Measurements from ENCODE around the gene BCL6B.

BCL6B gene

DNA sequence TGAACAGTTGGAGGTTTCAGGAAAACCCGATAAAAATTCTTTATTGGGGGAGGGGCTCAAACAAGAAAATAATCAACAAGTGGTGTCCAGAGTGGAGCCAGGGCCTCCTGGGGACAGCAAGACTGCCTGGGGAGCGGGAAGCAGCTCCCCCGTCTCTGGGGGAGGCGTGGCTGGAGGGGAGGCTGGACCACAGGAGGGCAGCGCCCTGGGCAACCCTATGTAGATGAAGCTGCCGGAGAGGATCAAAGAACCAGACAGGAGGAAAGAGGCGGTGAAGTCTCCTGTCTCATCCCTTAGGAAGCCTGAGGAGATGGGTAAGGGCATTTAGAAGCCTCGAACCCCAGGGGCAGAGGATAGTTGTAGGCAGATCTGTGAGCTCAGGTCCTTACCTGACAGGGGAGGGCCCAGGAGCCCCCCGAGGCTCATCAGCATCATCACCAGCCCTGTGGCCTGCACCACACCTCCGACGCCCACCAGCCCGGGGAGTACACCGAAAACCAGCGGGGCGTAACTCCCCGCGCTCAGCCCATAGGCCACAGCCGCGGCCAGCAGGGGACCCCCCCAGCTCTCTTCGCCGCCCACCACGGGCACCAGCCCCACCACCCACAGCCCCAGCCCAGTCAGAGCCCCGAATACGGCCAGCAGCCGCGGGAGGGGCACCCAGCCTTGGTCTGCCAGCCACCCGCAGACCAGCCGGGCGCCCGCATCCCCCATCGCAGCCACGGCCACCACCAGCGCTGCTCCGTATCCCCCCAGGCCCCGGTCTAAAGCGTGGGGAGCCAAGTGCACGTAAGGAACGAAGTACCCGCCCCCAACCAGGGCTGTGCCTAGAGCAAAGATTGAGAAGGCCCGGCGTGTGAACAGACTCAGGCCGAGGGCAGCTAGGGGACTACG, 19.0 kb downstream of the BCL6B start:
- Histone ChIP-seq H4K20me1 (ENCODE audit: low read depth, low read length) (no peaks in the 10 kb centered on the region), H3K4me2 (ENCODE audit: low read depth, low read length, poor library complexity, severe bottlenecking) (no peak overlapping the region), H3K27ac (ENCODE audit: low read depth, low read length) (no peak overlapping the region), H3K9me3 (ENCODE audit: insufficient read depth, low read length) (no peaks in the 10 kb centered on the region), H3K9ac (ENCODE audit: low read length) (no peak overlapping the region), H3K36me3 (ENCODE audit: low read length) (no peaks in the 10 kb centered on the region), H3K79me2 (ENCODE audit: insufficient read depth, low read length) (no peaks in the 10 kb centered on the region), H3K4me3 (ENCODE audit: insufficient read depth, low read length, poor library complexity, severe bottlenecking) (no peak overlapping the region), H3K27me3 (ENCODE audit: low read length) (no peaks in the 10 kb centered on the region), H2AFZ (ENCODE audit: low read depth, low read length, severe bottlenecking) (no peak overlapping the region), H3K9me2 (replicated peaks; ENCODE audit: insufficient read depth, low read length) (no peaks in the 10 kb centered on the region), H3F3A (ENCODE audit: insufficient read depth) (no peaks in the 10 kb centered on the region)
- TF ChIP-seq, protein P1, sequence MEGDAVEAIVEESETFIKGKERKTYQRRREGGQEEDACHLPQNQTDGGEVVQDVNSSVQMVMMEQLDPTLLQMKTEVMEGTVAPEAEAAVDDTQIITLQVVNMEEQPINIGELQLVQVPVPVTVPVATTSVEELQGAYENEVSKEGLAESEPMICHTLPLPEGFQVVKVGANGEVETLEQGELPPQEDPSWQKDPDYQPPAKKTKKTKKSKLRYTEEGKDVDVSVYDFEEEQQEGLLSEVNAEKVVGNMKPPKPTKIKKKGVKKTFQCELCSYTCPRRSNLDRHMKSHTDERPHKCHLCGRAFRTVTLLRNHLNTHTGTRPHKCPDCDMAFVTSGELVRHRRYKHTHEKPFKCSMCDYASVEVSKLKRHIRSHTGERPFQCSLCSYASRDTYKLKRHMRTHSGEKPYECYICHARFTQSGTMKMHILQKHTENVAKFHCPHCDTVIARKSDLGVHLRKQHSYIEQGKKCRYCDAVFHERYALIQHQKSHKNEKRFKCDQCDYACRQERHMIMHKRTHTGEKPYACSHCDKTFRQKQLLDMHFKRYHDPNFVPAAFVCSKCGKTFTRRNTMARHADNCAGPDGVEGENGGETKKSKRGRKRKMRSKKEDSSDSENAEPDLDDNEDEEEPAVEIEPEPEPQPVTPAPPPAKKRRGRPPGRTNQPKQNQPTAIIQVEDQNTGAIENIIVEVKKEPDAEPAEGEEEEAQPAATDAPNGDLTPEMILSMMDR (IDR thresholded peaks at IDR 0.05; ENCODE audit: insufficient read depth, low read length, poor library complexity, severe bottlenecking), result no peak
- TF ChIP-seq EZH2phosphoT487 (conservative IDR thresholded peaks at IDR 0.05; ENCODE audit: low read length), result no peak

GRCh38 chr17:7042501-7043181, 19.8 kb downstream of the BCL6B start:
- no peaks in the 10 kb centered on the region for H3F3A ChIP-seq (ENCODE audit: insufficient read depth)
- H3K4me3 ChIP-seq (ENCODE audit: insufficient read depth, low read length, poor library complexity, severe bottlenecking), result no peak overlapping the region
- H3K36me3 ChIP-seq (ENCODE audit: low read length), result no peaks in the 10 kb centered on the region
- H3K27me3 ChIP-seq (ENCODE audit: low read length), result no peaks in the 10 kb centered on the region
- H4K20me1 ChIP-seq (ENCODE audit: low read depth, low read length), result no peaks in the 10 kb centered on the region
- H3K4me2 ChIP-seq (ENCODE audit: low read depth, low read length, poor library complexity, severe bottlenecking), result no peak overlapping the region
- no peaks in the 10 kb centered on the region for H3K9me2 ChIP-seq (replicated peaks; ENCODE audit: insufficient read depth, low read length)
- H3K9ac ChIP-seq (ENCODE audit: low read length), result no peak overlapping the region
- no peak for TF ChIP-seq EZH2phosphoT487 (conservative IDR thresholded peaks at IDR 0.05; ENCODE audit: low read length)
- TF ChIP-seq, protein P1 (IDR thresholded peaks at IDR 0.05; ENCODE audit: insufficient read depth, low read length, poor library complexity, severe bottlenecking), result no peak
- no peaks in the 10 kb centered on the region for H3K79me2 ChIP-seq (ENCODE audit: insufficient read depth, low read length)
- H2AFZ ChIP-seq (ENCODE audit: low read depth, low read length, severe bottlenecking), result no peak overlapping the region
- H3K27ac ChIP-seq (ENCODE audit: low read depth, low read length), result no peak overlapping the region
- no peaks in the 10 kb centered on the region for H3K9me3 ChIP-seq (ENCODE audit: insufficient read depth, low read length)

DNA sequence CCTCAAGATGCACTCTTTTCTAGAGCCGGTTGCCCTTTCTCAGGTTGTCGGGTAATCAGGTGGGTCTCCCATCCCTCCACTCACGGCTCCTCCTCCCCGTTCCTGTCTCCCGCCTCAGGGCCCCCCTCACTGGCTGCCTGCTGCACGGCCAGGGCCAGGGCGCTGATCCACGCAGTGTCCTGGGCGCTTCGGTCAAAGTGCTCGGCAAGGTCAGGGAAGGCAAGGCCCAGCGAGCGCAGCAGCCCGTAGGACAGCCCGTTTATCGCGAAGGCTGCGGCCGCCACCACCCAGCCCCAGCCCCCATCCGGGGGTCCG, 20.3 kb downstream of the BCL6B start:
- Histone ChIP-seq H3K9me2 (replicated peaks; ENCODE audit: insufficient read depth, low read length) (no peaks in the 10 kb centered on the region), H3K9me3 (ENCODE audit: insufficient read depth, low read length) (no peaks in the 10 kb centered on the region), H3K27me3 (ENCODE audit: low read length) (no peaks in the 10 kb centered on the region), H3K4me2 (ENCODE audit: low read depth, low read length, poor library complexity, severe bottlenecking) (no peak overlapping the region), H3K36me3 (ENCODE audit: low read length) (no peaks in the 10 kb centered on the region), H2AFZ (ENCODE audit: low read depth, low read length, severe bottlenecking) (no peak overlapping the region), H3K9ac (ENCODE audit: low read length) (no peak overlapping the region), H3F3A (ENCODE audit: insufficient read depth) (no peaks in the 10 kb centered on the region), H3K4me3 (ENCODE audit: insufficient read depth, low read length, poor library complexity, severe bottlenecking) (no peak overlapping the region), H3K27ac (ENCODE audit: low read depth, low read length) (no peak overlapping the region), H3K79me2 (ENCODE audit: insufficient read depth, low read length) (no peaks in the 10 kb centered on the region), H4K20me1 (ENCODE audit: low read depth, low read length) (no peaks in the 10 kb centered on the region)
- TF ChIP-seq, protein P1 (IDR thresholded peaks at IDR 0.05; ENCODE audit: insufficient read depth, low read length, poor library complexity, severe bottlenecking), result no peak
- TF ChIP-seq EZH2phosphoT487 (conservative IDR thresholded peaks at IDR 0.05; ENCODE audit: low read length), result no peak
